ENCODE measurements around the gene ACBD6. TPM values are rescaled to one million over a fixed set of nuclear protein-coding genes. Genes with fewer than 3 reads are reported as not detected.

ACBD6 gene
- total and polyA plus RNA-seq, 9 donors: 31.0 to 56.0 (median 42.7) TPM

GRCh38 chr1:180376800-180377199 lies 125.6 kb downstream of the ACBD6 start:
- Histone ChIP-seq H3K27ac (no peak overlapping the region), H3K27me3 (no peaks in the 10 kb centered on the region), H3K4me3 (no peak overlapping the region), H3K4me1 (ENCODE audit: insufficient read depth) (no peaks in the 10 kb centered on the region), H3K36me3 (no peaks in the 10 kb centered on the region), H3K9me3 (no peaks in the 10 kb centered on the region)
- DNase-seq: no peak
- intact Hi-C loops (cut with DNase I): no loop called here
- 96 to 98% (median 97%) methylated on average over 3 of the region's 3 CpGs for whole genome bisulfite sequencing, 3 donors
- TF ChIP-seq CTCF (IDR thresholded peaks at IDR 0.05) (no peak), EP300 (IDR thresholded peaks at IDR 0.05) (no peak), POLR2A (IDR thresholded peaks at IDR 0.05) (no peak)

GRCh38 chr1:180376253-180376652 lies 126.1 kb downstream of the ACBD6 start:
- TF ChIP-seq CTCF (IDR thresholded peaks at IDR 0.05): no peak
- TF ChIP-seq POLR2A (IDR thresholded peaks at IDR 0.05): no peak
- no peak for TF ChIP-seq EP300 (IDR thresholded peaks at IDR 0.05)
- WGBS, 3 donors: 97 to 99% (median 98%) methylated on average over 1 of the region's 1 CpG
- DNase-seq: no peak

GRCh38 chr1:180372728-180373127 lies 129.6 kb downstream of the ACBD6 start:
- DNase-seq: no peak
- H3K9me3 ChIP-seq: no peaks in the 10 kb centered on the region
- no peaks in the 10 kb centered on the region for H3K27me3 ChIP-seq
- WGBS, 3 donors: 95 to 98% (median 97%) methylated on average over 4 of the region's 4 CpGs
- H3K36me3 ChIP-seq: no peaks in the 10 kb centered on the region
- H3K27ac ChIP-seq: no peak overlapping the region
- H3K4me3 ChIP-seq: no peak overlapping the region
- H3K4me1 ChIP-seq (ENCODE audit: insufficient read depth): no peaks in the 10 kb centered on the region
- intact Hi-C loops (cut with DNase I): no loop called here
- TF ChIP-seq CTCF (IDR thresholded peaks at IDR 0.05): no peak
- no peak for TF ChIP-seq POLR2A (IDR thresholded peaks at IDR 0.05)
- TF ChIP-seq EP300 (IDR thresholded peaks at IDR 0.05): no peak

More at GRCh38 chr1:180376253-180376652, 126.1 kb downstream of the ACBD6 start:
- Histone ChIP-seq H3K4me3 (no peak overlapping the region), H3K36me3 (no peaks in the 10 kb centered on the region), H3K27me3 (no peaks in the 10 kb centered on the region), H3K9me3 (no peaks in the 10 kb centered on the region), H3K27ac (no peak overlapping the region), H3K4me1 (ENCODE audit: insufficient read depth) (no peaks in the 10 kb centered on the region)
- intact Hi-C loops (cut with DNase I): no loop called here

GRCh38 chr1:180370597-180370996 lies 131.8 kb downstream of the ACBD6 start:
- Histone ChIP-seq H3K9me3 (no peaks in the 10 kb centered on the region), H3K27ac (no peak overlapping the region), H3K4me1 (ENCODE audit: insufficient read depth) (no peaks in the 10 kb centered on the region), H3K4me3 (no peak overlapping the region), H3K36me3 (no peaks in the 10 kb centered on the region), H3K27me3 (no peaks in the 10 kb centered on the region)
- intact Hi-C loops (cut with DNase I): no loop called here
- WGBS, 3 donors: 82 to 87% (median 86%) methylated on average over 1 of the region's 1 CpG
- no peak for DNase-seq
- TF ChIP-seq CTCF (IDR thresholded peaks at IDR 0.05) (no peak), POLR2A (IDR thresholded peaks at IDR 0.05) (no peak), EP300 (IDR thresholded peaks at IDR 0.05) (no peak)

- Histone ChIP-seq H3K36me3 (no peaks in the 10 kb centered on the region), H3K4me1 (ENCODE audit: insufficient read depth) (no peaks in the 10 kb centered on the region), H3K27me3 (no peaks in the 10 kb centered on the region), H3K9me3 (no peaks in the 10 kb centered on the region), H3K4me3 (no peak overlapping the region), H3K27ac (no peak overlapping the region)
- TF ChIP-seq POLR2A (IDR thresholded peaks at IDR 0.05): no peak
- TF ChIP-seq EP300 (IDR thresholded peaks at IDR 0.05): no peak
- TF ChIP-seq CTCF (IDR thresholded peaks at IDR 0.05): no peak
- DNase-seq: no peak
- intact Hi-C loops (cut with DNase I): no loop called here
Observed at GRCh38 chr1:180370188-180370587, 132.2 kb downstream of the ACBD6 start.
